ENCODE measurements around the gene UCHL1.
A peak's percentile ranks its signal among the peaks of the same experiment; 100 is the strongest.
"Not testable (repeated sequence)": the region's sequence is repeated elsewhere in the genome, so short reads cannot be mapped to it uniquely, and the experiment has no call there.

The UCHL1 gene

GRCh38 chr4:41268721-41269517 lies 12.2 kb downstream of the UCHL1 start:
- DNase-seq = no peak
- H3K36me3 ChIP-seq = peaks cover 48% of the 10 kb centered on the region
- H3K9me3 ChIP-seq (ENCODE audit: severe bottlenecking) = no peaks in the 10 kb centered on the region
- no peak for TF ChIP-seq CTCF (IDR thresholded peaks at IDR 0.05; ENCODE audit: low read depth, low read length)
- no peak overlapping the region for H3K4me3 ChIP-seq (ENCODE audit: low read depth, low read length)
- no peak overlapping the region for H3K27ac ChIP-seq
- no peaks in the 10 kb centered on the region for H3K27me3 ChIP-seq (ENCODE audit: insufficient read depth, low read depth, severe bottlenecking)

DNA sequence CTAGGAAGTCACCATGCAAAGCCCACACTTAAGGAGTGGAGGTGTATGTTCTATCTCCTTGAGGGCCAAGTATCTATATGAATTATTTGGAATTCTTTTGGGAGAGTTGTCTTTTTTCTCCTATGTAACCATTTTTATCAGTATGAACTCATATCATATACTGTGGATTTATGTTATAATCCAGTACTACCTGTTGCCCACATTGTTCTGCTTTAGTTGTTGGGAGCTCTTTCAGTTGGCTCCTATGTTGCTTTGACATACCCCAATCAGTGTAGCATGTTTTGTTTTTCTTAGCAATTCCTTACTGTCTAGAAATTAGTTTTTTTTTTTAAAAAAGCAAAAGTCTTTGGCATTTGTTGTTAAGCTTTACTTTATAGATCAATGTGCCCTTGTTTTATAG lies 13.0 kb downstream of the UCHL1 start:
- no peak overlapping the region for H3K27ac ChIP-seq
- no peak overlapping the region for H3K4me3 ChIP-seq (ENCODE audit: low read depth, low read length)
- H3K9me3 ChIP-seq (ENCODE audit: severe bottlenecking) = no peaks in the 10 kb centered on the region
- TF ChIP-seq CTCF (IDR thresholded peaks at IDR 0.05; ENCODE audit: low read depth, low read length) = no peak
- H3K36me3 ChIP-seq = peaks cover 44% of the 10 kb centered on the region
- no peaks in the 10 kb centered on the region for H3K27me3 ChIP-seq (ENCODE audit: insufficient read depth, low read depth, severe bottlenecking)
- DNase-seq = no peak

- DNase-seq; H3K4me3 ChIP-seq (ENCODE audit: low read depth, low read length); H3K27me3 ChIP-seq (ENCODE audit: insufficient read depth, low read depth, severe bottlenecking); H3K36me3 ChIP-seq; H3K9me3 ChIP-seq (ENCODE audit: severe bottlenecking); H3K27ac ChIP-seq: not testable (repeated sequence)
These were observed 19.2 kb downstream of the UCHL1 start for GRCh38 chr4:41275931-41276330.

DNA sequence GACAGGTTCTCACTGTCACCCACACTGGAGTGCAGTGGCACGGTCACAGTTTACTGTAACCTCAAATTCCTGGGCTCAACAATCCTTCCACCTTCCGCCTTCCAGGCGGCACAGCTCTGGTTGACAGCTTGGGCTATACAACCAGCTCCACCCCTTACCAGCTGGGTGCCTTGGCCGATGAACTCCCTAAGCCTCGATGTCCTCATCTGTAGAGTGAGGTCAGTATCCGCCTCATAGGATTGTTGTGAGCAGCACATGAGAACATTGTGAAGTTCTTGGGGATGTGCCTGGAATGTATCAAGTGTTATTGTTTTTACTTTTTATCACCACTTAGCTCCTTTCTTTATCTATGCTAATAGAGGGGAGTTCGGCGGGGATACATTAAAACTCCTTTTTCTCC lies 23.3 kb downstream of the UCHL1 start:
- no peaks in the 10 kb centered on the region for H3K9me3 ChIP-seq (ENCODE audit: severe bottlenecking)
- no peaks in the 10 kb centered on the region for H3K27me3 ChIP-seq (ENCODE audit: insufficient read depth, low read depth, severe bottlenecking)
- no peaks in the 10 kb centered on the region for H3K36me3 ChIP-seq
- no peak overlapping the region for H3K4me3 ChIP-seq (ENCODE audit: low read depth, low read length)
- no peak for DNase-seq
- TF ChIP-seq CTCF (IDR thresholded peaks at IDR 0.05; ENCODE audit: low read depth, low read length) = no peak
- no peak overlapping the region for H3K27ac ChIP-seq

DNA sequence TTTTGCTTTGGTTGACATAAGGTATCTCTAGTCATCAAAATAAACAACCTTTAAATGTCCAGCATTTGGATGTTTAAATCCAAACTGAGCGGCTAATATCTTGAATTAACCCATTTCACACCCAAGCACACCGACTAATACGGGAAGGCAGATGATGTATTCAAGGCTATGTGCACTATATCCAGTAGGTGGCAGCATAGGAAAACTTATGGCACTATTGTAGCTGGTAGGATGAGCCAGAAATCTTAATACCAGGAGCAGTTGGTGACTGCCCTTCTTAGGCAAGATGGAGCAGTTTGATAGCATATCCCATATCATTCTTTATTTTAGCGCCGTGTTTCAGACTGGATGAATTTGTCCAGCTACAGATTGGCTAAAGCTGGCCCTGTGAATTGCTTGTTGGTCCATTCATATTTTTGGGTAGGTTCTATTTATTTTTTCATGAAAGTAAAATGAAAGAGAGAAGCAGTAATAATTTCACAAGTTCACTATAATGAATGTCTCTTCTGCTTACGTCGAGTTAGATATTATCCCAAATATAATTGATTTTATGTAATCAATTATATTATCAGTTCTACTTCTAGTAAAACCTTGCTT lies 24.4 kb downstream of the UCHL1 start:
- no peak overlapping the region for H3K27ac ChIP-seq

More for the DNA sequence above, 24.4 kb downstream of the UCHL1 start:
- Histone ChIP-seq H3K4me3 (ENCODE audit: low read depth, low read length) (no peak overlapping the region), H3K9me3 (ENCODE audit: severe bottlenecking) (no peaks in the 10 kb centered on the region), H3K27me3 (ENCODE audit: insufficient read depth, low read depth, severe bottlenecking) (no peaks in the 10 kb centered on the region), H3K36me3 (no peaks in the 10 kb centered on the region)
- peak; percentile 57 for DNase-seq
- peak; percentile 71 for TF ChIP-seq CTCF (IDR thresholded peaks at IDR 0.05; ENCODE audit: low read depth, low read length)
